Measurements from ENCODE around the gene CUTA.

CUTA gene

DNA sequence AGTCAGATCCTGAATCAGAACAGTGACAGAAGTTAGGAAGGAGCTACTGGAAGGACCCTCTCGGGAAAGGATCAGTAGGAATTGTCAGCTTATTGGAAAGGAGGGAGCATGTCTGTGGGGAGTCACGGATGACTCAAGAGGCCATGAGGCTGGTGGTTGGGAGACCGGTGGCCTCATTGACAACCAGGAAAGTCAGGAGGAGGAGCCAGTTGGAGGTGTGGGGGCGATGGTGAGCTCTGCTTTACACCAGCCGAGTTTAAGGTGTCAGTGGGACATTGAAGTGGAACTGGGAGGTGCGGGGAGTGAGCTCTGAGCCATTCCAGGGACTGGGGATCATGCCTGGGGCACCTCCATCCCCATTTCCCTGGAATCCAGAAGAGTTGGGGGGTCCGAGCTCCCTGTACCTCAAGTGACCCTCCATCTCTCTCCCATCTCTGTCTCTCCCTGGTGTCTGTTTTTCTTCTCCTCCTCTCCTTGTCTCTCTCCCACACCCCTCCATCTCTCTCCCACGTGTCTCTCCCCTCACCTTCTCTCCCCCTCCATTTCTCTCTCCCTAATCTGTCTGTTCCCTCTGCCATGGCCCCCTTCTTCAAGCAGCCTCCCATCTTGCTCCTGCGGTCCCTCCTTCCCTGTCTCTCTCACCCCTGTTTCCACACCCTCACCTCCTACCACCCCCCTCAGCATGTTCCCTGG lies 22.2 kb upstream of the CUTA start:
- no peak for DNase-seq (ENCODE audit: low read depth in 3 of 3)

DNA sequence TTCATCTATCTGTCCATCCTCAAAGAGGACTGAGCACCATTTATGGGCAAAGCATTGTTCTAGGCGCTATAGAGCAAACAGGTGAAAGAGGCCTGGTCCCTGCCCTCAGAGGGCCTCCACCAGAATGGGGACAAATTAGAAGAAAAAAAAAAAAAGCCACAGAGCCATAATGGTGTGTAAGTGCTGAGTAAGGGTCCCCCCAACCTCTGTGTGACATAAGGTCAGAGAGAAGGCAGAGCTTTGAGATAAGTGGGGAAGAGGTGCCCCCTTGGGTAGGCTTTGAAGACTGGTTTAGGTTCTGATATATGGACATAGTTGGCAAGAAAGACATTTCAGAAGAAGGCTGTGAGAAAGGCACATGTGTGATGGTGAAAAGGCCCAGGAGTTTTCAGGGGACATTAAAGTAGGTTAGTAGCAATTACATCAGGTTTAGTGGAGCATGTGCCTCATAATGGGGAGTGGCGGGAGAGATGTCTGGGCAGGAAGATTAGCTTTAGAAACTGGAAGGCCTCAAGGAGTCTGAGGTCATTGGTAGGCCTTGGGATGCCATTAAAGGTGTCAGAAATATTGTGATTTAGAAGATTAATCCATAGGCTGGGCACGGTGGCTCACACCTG lies 21.2 kb upstream of the CUTA start:
- DNase-seq (ENCODE audit: low read depth in 3 of 3) = no peak

DNA sequence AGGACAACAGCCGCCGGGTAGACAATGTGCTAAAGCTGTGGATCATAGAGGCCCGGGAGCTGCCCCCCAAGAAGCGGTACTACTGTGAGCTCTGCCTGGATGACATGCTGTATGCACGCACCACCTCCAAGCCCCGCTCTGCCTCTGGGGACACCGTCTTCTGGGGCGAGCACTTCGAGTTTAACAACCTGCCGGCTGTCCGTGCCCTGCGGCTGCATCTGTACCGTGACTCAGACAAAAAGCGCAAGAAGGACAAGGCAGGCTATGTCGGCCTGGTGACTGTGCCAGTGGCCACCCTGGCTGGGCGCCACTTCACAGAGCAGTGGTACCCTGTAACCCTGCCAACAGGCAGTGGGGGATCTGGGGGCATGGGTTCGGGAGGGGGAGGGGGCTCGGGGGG lies 19.8 kb upstream of the CUTA start:
- no peak for DNase-seq (ENCODE audit: low read depth in 3 of 3)

DNA sequence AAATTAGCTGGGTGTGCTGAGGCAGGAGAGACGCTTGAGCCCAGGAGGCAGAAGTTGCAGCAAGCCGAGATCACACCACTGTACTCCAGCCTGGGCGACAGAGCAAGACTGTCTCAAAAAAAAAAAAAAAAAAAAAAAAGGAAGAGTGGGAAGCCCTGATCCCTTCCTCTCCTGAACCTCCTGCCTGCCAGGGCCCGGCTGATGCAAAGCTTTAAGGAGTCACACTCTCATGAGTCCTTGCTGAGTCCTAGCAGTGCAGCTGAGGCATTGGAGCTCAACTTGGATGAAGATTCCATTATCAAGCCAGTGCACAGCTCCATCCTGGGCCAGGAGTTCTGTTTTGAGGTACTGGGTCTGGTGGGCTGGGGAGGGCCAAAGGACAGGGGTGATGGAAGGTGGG lies 17.1 kb upstream of the CUTA start:
- DNase-seq (ENCODE audit: low read depth in 3 of 3) = no peak

DNA sequence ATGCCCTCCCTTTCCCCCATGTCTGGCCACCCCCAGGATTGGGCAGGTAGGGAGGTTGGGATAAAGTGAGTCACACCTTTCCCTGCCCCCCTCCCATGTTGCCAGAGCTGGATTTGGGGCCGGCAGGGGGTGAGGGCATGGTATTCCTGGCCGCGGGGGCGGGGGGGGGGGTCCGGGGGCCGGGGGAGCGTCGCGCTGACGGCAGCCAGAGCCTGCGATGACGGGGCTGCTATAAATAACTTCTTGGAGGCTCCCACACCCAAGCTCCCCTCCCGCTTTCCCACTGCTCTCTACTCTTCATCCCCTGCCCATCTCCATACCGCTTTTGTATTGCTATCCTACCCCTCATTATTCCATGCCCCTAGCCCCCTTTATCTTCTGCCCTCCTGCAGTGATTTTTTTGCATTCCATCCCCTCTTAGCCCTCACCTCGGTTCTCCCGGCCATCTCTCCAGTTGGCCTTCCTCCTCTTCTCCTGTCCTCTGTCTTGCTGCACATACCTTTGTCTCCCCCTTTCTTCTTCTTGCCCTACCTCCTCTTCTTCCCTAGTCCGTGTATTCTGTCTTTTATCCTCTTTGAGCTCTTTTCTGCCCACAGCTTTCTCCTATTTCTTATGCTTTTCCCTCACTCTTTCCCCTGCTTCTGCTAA lies 15.8 kb upstream of the CUTA start:
- DNase-seq (ENCODE audit: low read depth in 3 of 3) = no peak

DNA sequence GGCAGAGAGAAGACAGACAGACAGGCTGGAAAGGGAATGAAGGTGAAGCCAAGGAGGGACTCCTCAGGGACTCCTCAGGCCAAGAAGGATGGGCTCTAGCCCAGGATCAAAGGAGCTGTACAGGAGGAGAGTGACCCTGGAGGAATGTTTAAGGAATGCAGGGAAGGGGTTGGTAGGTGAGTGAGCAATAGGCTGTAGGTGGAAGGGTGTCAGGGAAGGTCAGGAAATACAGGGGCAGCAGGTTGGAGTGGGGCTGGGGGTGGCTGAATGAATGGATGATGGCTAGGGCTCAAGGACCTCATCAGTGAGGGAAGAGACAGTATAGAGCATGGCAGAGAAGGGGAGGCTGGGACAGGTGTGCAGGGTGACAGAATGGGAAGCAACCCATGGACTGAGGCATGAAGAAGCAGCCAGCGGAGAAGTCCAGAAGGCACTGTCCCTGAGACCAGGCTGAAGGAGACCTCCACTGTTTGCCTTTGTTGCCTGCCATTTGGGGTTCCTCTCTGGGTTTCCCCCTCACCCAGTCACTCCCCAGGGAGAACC lies 15.2 kb upstream of the CUTA start:
- DNase-seq (ENCODE audit: low read depth in 3 of 3) = no peak

DNA sequence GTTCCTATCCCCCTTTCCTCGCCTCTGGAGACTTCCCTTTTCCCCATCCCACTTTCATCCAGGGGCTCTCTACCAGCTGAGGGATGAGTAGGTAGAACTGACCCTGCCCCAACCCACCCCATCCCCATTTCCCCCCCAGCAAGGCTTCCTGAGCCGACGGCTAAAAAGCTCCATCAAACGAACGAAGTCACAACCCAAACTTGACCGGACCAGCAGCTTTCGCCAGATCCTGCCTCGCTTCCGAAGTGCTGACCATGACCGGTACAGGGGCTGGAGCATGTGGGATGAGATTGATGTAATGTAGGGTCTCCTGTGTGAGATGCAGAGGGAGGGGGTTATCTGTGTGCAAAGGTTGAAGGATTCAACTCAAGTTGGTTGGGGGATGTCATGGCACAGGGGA lies 14.6 kb upstream of the CUTA start:
- no peak for DNase-seq (ENCODE audit: low read depth in 3 of 3)

DNA sequence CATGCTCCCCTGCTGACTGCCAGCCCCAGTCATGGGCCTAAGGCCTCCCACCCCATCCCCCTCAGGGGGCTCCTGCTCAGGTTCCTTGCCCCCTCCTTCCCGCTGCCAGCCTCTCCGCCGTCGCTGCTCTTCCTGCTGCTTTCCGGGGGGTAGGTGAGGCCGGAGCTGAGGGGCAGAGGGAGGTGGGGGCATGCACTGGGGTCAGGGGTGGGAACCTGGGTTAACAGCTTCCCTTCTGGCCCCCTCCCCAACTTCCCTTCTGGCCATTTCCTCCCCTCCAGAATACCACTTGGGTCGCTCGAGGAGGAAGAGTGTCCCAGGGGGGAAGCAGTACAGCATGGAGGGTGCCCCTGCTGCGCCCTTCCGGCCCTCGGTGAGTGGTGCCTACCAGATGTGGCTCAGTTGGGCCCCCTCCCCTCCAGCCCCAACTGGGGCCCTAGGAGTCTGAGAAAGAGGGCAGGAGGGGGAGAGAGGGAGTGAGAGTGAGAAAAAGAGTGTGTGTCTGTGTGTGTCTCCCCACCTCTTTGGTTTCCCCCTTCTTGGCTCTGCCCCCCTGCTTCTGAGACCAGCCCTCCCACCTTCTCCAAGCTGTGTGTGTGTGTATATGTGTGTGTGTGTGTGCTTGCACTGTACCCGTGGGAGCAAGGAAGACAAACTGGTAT lies 14.1 kb upstream of the CUTA start:
- DNase-seq (ENCODE audit: low read depth in 3 of 3) = no peak

DNA sequence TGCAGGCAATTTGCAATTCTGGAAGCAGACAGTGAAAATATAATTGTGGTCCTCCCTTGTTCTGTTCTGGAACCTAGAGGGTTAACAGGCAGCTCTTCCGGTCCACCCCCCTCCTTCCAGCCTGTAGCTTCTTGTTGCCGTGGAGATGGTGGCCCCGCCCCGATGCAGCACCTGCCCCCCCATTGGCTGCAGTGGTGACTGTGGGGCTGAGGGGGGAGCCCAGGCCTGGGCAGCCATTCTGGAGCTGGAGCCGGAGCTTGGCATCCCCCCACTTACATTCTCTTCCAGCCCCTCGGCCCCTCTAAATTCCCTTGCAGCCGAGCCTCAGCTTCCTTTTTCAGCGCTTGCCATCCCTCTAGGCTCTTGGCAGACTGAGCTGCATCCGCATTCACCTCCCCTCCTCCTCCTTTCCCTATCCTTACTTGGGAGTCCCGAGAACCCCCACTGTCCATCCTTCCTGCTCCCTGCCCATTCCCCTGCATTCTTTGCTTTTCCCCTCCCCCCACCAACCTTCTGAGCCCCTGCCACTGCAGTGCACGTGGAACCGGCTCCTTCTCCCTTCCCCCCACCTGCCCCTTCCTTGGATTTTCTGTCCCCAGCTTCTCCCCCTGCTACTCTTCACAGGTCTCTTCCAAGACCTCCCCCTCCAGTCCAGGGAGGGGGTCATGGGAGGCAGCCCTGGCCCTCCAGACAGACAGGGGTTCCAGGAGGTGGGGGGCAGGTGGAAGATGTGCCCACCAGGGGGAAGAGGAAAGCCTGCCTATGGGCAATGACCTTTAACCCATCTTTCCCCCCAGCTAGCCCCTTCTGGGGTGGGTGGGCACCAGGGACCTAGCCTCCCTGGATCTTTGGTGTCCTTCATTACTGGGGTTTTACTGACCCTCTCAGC lies 13.3 kb upstream of the CUTA start:
- DNase-seq (ENCODE audit: low read depth in 3 of 3) = peak in 2 of 3 experiments; percentile 53 to 62

DNA sequence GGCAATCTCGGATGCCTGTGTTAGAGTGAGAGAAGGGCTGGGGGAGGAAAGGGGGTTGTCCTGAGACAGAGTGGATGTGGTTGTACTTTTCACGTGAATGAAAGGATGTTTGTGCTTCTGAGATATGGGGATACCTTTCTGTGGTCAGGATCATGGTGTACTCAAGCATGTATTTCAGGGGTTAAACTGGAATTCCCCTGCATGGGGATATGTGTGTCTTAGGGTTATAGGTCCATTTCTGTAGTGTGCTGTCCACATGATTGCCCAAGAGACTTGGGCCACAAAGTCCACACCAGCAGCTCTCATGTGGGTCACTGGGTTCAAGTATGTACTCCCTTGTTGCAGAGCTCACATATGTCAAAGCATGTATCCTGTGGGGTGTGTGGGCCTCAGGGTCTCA lies 12.4 kb upstream of the CUTA start:
- no peak for DNase-seq (ENCODE audit: low read depth in 3 of 3)

DNA sequence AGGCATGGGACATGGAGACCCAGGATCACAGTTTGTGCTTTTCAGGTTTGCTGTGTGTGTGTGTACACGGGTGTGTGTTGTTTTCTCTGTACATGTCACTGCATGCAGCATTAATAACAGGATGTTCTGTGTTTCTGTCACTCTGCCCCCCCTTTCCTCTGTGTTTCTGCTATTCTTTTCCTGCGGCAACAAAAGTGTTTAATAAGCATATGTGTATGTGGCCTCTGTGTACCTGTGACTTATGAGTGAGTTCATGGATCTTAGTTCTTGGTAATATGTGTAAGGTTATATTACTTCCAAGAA lies 11.8 kb upstream of the CUTA start:
- no peak for DNase-seq (ENCODE audit: low read depth in 3 of 3)

DNA sequence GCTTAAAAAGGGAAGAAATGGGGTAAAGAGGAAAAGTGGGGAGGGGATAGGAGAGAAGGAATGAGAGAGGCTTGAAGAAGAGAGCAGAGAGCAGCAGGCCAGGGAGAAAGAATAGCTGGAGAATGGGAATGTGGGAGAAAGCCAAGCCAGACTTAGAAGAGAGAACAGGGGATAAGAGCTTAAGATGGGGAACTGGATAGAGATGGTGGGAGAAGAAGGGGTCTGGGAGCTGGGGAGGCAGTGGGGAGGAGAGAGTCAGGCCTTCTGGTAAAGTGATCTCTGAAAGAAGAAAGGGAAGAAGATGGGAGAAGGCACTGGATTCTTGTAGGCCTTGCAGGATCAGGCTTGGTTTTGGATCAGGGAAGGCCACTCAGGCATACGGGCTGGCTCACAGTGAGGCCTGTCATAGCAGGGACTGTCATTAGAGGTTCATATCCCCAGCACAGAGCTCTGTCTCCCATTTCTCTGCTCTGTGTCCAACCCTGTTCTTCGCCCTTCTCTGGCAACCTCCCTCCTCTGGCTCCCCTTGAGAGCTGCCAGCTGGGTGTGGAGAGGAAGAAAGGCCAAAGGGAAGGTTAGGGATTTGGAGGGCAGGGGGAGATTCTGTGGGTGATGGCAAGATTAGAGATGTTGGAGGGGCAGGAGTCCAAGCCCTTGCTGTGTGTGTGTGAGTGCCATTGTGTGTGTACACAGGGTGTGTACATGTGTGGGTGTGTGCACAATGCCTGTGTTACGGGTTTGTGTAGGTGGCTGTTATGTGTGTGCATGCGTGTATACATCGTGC lies 11.3 kb upstream of the CUTA start:
- no peak for DNase-seq (ENCODE audit: low read depth in 3 of 3)

DNA sequence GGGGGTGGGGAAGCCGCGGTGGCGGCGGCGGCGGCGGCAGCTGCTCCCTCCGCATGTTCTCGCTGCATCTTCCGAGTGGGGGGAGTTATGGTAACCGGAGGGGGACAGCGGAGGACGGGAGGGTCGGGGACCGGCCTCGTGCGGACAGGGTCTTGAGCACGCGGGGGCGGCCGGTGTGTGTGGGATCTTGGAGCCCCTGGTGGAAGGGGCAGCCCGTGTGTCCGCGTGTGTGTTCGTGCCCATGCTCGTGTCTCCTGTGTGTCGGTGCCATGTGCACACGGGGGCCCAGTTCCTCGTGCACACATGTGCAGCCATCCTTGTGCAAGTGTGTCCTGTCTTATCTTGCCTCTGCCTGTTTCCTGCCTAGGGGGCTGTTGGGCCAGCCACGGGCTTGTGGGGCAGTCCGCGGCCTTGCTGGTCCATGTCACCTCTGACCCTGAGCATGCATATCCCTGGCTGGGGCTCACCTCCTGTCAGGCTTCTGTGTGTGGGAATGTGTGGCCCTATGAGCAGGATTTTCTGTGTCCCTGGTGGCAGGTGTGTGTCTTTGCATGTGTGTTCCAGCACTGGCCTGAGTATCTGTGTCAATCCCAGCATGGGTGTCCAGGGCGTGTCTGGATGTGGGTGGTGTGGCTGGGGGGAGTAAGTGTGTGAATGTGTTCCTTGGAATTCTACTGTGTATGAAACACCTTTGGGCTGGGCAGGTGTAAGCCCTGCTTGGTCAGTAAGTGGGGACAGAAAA lies 10.5 kb upstream of the CUTA start:
- no peak for DNase-seq (ENCODE audit: low read depth in 3 of 3)

DNA sequence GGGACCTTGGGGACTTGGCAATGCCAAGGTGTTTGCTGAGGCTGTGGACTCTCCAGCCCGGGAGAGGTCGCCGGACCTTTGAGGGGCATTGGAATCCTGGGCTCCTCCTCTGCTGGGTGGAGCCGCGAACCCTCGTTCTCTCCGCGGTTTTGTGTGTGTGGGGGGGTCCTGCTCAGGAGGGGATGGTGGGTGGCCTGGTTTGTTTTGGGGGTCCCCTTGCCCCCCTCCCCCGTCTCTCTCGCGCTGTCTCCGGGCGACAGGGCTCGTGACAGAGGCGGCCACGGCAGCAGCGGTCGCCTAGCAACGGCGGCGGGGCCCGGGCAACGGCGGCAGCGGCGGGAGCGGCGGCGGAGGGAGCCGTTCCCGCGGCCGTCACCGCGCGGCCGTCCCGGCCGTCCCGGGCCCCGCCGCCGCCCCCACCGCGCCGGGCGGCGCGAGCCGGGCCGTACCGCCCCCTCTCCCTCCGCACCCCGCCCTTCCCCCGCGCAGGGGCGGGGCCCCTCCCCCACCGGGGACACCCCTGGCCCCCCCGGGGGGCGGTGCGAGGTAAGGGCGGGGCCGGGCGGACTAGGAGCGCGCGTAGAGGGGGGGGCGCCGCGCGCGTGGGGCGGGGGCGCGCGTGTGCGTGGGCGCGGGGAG lies 9.8 kb upstream of the CUTA start:
- DNase-seq (ENCODE audit: low read depth in 3 of 3) = peak; percentile 49 to 58 (median 57)

DNA sequence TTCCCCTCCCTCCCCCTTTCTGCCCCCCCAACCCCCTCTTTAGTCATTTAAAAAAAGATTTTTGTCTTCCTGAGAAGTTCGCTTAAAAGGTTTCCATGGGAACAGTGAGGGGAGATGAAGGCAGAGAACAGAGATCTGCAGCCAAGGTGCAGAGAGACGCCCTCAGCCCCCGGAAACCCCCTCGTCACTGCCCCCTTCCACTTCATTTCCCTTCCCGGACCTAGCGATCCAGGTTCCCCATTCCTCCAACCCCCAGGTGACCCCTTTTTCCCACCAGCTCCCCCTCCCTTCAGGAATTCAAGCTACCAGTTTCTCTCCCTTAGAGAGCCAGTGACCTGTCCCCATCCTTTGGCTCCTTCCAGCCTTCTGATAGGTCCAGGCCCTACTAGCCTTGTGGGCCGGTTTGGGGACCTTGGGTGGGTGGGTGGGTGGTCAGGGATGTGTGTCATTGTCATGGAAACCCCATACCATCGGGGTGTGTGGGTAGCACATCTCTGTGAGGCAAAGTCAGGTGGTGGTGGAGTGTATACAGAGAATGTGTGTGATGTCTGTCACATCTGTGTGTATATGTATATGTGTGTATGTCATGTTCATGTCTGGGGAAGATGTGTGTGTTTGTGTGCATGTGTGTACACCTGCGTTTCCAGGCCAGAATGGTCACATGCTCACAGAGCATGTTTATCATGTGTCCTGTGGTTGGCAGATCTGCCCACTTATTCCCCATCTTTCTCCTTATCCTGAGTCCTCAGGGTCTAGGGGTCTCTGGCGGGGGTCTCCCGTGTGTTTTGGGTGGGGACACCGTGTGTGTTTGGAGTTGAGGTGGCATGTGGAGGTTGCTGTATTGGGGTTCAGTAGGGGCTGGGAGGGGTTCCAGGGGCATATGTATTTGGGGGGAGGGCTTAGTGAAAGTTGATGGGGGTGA lies 8.9 kb upstream of the CUTA start:
- no peak for DNase-seq (ENCODE audit: low read depth in 3 of 3)

DNA sequence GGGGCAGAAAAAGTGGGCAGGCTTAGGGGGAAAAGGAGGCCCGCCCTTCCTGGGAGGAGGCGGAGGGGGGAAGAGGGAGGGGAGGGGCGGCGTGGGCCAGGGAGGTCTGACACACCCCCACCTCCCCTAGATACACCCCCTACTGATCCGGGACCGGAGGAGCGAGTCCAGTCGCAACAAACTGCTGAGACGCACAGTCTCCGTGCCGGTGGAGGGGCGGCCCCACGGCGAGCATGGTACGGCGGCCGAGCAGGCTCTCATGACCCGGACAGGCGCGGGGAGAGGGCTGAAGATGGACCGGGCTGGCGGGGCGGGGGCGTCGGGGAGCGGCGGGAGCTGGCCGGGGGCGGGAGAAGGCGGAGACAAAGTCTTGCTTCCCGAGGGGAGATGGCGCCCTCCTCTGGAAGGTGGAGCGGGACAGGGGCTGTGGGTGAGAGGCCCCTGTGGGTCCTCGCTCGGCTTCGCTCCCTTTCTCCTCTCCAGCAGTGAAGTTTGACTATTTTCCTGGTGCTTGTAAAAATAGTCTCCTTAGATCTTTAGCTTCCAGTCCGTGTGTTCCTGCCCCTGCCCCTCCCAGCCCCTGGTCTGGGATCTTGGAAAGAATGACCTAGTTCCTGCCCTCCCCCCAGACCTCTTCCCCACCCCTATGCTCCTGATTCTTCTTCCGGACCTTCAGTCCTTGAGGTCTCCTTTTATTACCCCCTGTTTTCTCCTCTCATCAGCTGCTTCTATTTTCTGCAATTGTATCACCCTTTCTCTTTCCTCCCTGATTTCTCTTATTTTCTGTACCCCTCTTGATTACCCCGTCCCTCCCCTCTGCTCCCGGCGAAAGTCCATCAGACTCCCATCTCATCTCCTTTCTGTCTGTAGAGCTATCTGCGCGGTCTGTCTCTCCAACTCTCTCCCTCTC lies 8.0 kb upstream of the CUTA start:
- peak; percentile 65 to 73 (median 71) for DNase-seq (ENCODE audit: low read depth in 3 of 3)

DNA sequence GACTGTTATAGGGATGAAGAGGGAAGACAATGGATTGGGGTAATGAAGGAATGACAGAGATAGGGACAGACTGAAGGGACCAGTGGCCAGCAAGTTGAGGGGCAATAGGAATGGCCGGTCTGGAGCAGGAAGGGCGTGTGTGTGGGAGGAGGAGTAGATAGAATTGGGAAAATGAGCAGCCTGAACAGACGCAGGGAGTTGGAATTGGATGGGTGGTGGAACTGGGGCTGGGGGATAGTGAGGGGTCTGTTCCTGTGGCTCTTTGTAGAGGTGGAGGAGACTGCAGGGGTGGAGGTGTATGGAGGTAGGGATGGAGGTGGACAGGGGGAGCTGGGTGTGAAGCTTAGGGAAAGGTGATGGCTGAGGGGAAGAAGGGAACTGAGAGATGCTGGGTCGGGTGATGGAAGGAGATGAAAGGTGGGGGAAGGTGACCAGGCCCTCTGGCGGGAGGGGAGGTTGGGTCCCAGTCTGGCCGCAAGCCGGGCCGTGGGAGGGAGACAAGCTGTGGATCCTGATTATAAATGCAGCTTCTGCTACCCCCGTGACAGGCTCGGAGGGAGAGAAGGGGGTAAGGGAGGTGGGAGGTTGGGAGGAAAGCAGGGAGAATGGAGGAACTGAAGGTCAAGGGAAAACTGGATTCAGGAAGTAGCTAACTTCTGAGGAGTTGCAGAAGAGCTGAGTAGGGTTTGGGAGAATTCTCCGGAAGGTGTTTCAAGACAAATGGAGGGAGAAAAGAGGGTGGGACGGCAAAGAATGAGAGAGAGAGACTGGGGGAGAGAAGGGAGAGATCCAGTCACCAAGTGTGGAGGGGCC lies 7.2 kb upstream of the CUTA start:
- DNase-seq (ENCODE audit: low read depth in 3 of 3) = no peak

Measured in stimulated activated CD4-positive, alpha-beta T cell treated with anti-CD3 and anti-CD28 coated beads, TNF-alpha, amount 100 ng/mL, for 4 hours (primary cell).